22Rv1 (cell line): Measurements from ENCODE around the gene GRM1.

Source experiments
- H3K27ac ChIP-seq: fragments of 450-650 bp; 2 replicates; pipeline ENCODE4 v1.5.1; 2017
- CTCF ChIP-seq: fragments of 450-650 bp; IDR thresholded peaks from 2 replicates; pipeline ENCODE4 v1.5.1; 2017; ENCODE audit warnings: mild to moderate bottlenecking
- ZFX ChIP-seq: fragments of 450-650 bp; IDR thresholded peaks from 2 replicates; pipeline ENCODE4 v1.6.1; 2017; ENCODE audit warnings: antibody characterized with exemption, borderline replicate concordance

The GRM1 gene

GRCh38 chr6:146388736-146389364 is 360.0 kb downstream of the GRM1 start:
- no peak overlapping the region for H3K27ac ChIP-seq
- TF ChIP-seq ZFX (no peak), CTCF (no peak)

DNA sequence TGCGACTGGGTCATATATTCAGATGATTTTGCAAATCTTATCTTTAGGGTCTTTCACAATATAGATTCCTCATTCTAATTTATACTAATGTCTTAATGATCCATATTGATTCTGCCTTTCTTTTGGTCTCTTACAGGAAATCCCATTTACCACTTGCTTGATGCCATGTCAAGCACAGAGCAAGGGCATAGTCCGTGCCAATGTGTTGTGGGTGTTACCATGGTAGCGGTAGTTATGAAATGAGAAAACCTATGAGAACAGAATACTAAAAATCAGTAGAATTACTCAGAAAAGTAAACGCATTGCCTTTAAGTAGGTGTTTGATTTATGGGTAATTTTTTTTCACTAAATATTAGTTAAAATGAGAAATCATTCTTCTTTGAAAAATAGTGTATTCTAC is 360.9 kb downstream of the GRM1 start:
- no peak overlapping the region for H3K27ac ChIP-seq
- TF ChIP-seq CTCF (no peak), ZFX (no peak)

- no peak overlapping the region for H3K27ac ChIP-seq
- TF ChIP-seq CTCF (no peak), ZFX (no peak)
These were observed 368.8 kb downstream of the GRM1 start for GRCh38 chr6:146397638-146398037.

DNA sequence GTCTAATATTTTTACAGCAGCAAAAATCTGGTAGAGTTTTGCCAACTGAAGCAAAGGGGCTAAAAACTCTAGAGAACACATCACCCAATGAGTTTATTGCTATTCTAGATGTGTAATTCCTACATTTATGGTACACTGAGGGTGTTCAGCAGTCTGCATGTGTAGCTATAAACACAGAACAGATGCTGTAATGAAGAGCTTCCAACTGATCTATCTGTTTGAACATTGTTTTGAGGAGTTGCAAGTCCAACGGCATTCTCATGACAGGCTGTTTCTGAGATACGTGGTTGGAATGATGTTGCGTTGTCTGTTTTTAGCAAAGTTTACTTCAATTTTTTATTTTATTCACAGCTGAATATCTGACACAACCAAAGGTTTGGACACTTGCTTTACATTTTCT is 373.6 kb downstream of the GRM1 start:
- TF ChIP-seq CTCF = no peak
- TF ChIP-seq ZFX = no peak
- H3K27ac ChIP-seq = no peak overlapping the region

GRCh38 chr6:146408583-146408982 is 379.7 kb downstream of the GRM1 start:
- TF ChIP-seq CTCF (no peak), ZFX (no peak)
- no peak overlapping the region for H3K27ac ChIP-seq

- TF ChIP-seq ZFX (no peak), CTCF (no peak)
- H3K27ac ChIP-seq = no peak overlapping the region
These were observed 382.2 kb downstream of the GRM1 start for GRCh38 chr6:146410851-146411595.

DNA sequence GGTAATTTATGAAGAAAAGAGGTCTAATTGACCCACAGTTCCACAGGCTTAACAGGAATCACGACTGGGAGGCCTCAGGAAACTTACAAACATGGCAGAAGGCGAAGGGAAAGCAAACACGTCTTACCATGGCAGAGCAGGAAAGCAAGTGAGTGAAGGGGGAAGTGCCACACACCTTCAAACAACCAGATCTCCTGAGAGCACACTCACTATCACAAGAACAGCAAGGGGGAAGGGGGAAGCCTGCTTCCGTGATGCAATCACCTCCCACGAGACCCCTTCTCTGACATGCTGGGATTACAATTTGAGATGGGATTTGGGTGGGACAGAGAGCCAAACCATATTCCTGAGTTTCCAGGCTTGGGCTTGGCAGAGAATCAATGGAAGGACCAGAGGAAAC is 390.7 kb downstream of the GRM1 start:
- TF ChIP-seq CTCF = no peak
- no peak for TF ChIP-seq ZFX

More for the DNA sequence above, 390.7 kb downstream of the GRM1 start:
- no peak overlapping the region for H3K27ac ChIP-seq
